Parathyroid adenoma (tissue), 2 donors: ENCODE results near the gene PLS1.
"Not testable (repeated sequence)": the region's sequence is repeated elsewhere in the genome, so short reads cannot be mapped to it uniquely, and the experiment has no call there.

Experiments
- H2AFZ ChIP-seq: fragments of 300-600 bp; sonication (generic); one replicate; pipeline ENCODE4 v1.7.0; 2017; ENCODE audit warnings: antibody characterized with exemption, mild to moderate bottlenecking
- H3K27ac ChIP-seq: fragments of 300-600 bp; sonication (generic); one replicate; pipeline ENCODE4 v1.7.0; 2017
- H3K27me3 ChIP-seq: fragments of 300-600 bp; sonication (generic); one replicate; pipeline ENCODE4 v1.7.0; 2017; ENCODE audit warnings: low read length; ENCODE audit not compliant: control insufficient read depth, insufficient read depth
- H3K36me3 ChIP-seq: fragments of 300-600 bp; sonication (generic); one replicate; pipeline ENCODE4 v1.7.0; 2017; ENCODE audit warnings: low read length; ENCODE audit not compliant: control insufficient read depth, insufficient read depth
- H3K4me1 ChIP-seq: fragments of 300-600 bp; sonication (generic); one replicate; pipeline ENCODE4 v1.7.0; 2017; ENCODE audit warnings: control low read depth
- H3K4me2 ChIP-seq: fragments of 300-600 bp; sonication (generic); one replicate; pipeline ENCODE4 v1.7.0; 2017; ENCODE audit warnings: low read length
- H3K4me3 ChIP-seq: fragments of 300-600 bp; sonication (generic); one replicate; pipeline ENCODE4 v1.7.0; 2017; ENCODE audit warnings: low read depth, low read length
- H3K79me2 ChIP-seq: fragments of 300-600 bp; sonication (generic); one replicate; pipeline ENCODE4 v1.7.0; 2017; ENCODE audit warnings: control low read depth
- H3K9ac ChIP-seq: fragments of 300-600 bp; sonication (generic); one replicate; pipeline ENCODE4 v1.7.0; 2017; ENCODE audit warnings: mild to moderate bottlenecking
- H3K9me3 ChIP-seq: fragments of 300-600 bp; sonication (generic); one replicate; pipeline ENCODE4 v1.7.0; 2017; ENCODE audit warnings: low read length; ENCODE audit not compliant: control insufficient read depth
- TF ChIP-seq, protein P1 (sequence below): fragments of 300-600 bp; sonication (generic); IDR thresholded peaks from one replicate; pipeline ENCODE4 v1.7.0; 2017; ENCODE audit warnings: antibody characterized with exemption, mild to moderate bottlenecking
- donor health status: primary hyperparathyroidism.

The PLS1 gene

DNA sequence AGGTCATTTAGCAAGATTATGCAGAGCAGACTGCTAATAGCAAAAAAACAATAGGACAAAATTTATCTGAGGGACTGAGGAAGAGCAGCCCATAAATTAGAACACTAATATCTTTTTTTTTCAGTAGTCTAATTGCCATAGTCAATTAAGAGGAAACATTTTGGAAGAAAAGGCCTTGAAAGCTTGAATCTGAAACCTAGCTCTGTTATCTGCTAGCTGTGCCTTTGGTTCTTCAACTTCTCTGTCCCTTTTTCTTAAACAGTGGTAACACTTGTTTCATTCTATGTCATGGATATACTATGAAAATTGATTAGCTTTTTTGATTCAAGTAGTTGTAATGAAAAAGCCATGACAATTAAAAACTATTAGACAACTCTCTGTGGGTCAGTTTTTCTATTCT is 19.4 kb upstream of the PLS1 start:
- H3K27ac ChIP-seq = no peak overlapping the region
- peaks cover 12% of the 10 kb centered on the region for H3K4me1 ChIP-seq
- H3K9me3 ChIP-seq = no peaks in the 10 kb centered on the region
- TF ChIP-seq, protein P1, sequence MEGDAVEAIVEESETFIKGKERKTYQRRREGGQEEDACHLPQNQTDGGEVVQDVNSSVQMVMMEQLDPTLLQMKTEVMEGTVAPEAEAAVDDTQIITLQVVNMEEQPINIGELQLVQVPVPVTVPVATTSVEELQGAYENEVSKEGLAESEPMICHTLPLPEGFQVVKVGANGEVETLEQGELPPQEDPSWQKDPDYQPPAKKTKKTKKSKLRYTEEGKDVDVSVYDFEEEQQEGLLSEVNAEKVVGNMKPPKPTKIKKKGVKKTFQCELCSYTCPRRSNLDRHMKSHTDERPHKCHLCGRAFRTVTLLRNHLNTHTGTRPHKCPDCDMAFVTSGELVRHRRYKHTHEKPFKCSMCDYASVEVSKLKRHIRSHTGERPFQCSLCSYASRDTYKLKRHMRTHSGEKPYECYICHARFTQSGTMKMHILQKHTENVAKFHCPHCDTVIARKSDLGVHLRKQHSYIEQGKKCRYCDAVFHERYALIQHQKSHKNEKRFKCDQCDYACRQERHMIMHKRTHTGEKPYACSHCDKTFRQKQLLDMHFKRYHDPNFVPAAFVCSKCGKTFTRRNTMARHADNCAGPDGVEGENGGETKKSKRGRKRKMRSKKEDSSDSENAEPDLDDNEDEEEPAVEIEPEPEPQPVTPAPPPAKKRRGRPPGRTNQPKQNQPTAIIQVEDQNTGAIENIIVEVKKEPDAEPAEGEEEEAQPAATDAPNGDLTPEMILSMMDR = no peak
- no peak overlapping the region for H3K4me3 ChIP-seq
- H3K9ac ChIP-seq = no peak overlapping the region
- H3K27me3 ChIP-seq = no peaks in the 10 kb centered on the region
- no peak overlapping the region for H3K4me2 ChIP-seq
- H3K79me2 ChIP-seq = peaks cover 38% of the 10 kb centered on the region
- H2AFZ ChIP-seq = no peak overlapping the region
- H3K36me3 ChIP-seq = no peaks in the 10 kb centered on the region

DNA sequence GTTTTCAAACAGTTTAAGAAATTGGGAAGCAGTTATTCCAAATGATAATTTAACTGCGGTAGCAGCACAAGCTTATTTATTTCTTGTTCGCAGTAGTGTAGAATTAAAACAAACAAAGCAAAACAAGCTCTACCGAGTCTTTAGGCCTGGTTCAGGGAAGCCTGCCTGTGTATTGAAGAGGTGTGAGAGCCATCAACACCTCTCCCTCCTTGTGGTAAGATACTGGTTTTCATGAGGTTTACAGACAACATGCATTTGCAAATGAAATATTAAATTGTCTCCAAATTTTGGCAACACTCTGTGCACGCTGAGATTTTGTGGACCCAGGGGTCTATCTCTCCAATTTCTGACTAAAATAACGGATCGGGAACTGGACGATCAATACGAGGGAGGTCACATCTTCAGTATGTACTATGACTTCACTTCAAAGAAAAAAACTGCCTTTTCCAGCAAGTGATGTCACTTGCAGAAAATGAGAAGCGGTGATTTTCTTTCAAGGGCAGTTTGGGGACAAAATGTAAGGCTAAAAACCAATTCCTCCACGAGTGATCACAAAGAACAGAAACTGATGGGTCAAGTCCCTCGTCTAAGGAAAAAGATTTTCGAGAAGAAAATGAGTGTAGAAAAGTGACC is 18.4 kb upstream of the PLS1 start:
- peak overlapping the region; percentile 70 for H3K9ac ChIP-seq
- TF ChIP-seq, protein P1 = no peak
- no peaks in the 10 kb centered on the region for H3K9me3 ChIP-seq
- H3K36me3 ChIP-seq = no peaks in the 10 kb centered on the region
- no peaks in the 10 kb centered on the region for H3K27me3 ChIP-seq
- peak overlapping the region; percentile 59 for H3K4me2 ChIP-seq
- H3K27ac ChIP-seq = peak overlapping the region; percentile 93
- peaks cover 30% of the 10 kb centered on the region for H3K79me2 ChIP-seq
- peak overlapping the region; percentile 97 for H2AFZ ChIP-seq
- peaks cover 12% of the 10 kb centered on the region for H3K4me1 ChIP-seq
- peak overlapping the region; percentile 72 for H3K4me3 ChIP-seq

DNA sequence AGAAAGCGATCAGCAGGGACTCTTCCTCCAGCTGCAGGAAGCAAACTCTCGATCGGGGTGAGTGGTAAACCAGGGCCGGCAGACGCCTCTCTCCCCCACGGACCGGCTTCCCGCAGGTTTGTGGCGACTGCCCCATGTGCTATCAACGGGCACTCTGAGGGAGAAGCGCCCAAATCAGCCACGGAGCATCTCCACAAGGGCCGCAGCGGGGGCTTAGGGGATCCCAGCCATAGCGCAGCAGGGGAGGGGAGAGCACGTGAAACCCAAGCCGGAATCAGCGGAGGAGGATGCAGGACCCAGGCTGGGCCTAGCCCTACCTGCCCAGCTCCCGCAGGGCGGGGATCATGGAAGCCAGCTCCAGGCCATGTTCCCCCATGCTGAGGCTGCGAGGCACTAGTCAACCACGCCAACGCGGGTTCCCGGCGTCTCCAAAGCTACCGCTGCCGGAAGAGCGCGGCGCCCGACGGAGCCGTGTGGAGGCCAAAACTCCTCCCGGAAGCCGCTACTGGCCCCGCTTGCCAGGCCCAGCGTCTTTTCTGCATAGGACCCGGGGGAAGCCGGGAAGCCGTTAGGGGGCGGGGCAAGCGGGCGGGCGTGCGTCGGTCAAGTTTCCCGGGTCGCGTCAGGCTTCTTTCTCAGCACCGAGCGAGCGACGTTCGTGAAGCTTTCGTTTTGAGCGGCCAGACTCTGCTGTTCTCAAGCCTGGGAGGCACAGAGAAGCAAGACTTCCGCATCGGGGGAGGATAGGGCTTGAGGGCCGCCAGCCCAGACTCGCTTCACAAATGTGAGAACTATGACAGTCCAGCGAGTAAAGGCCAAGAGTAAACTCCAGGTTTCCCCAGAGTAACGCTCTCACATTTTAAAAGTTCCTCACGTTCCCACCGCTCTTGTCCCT is 17.6 kb upstream of the PLS1 start, which contains the start of gene ATR:
TSS of gene ATR (minus strand) at position 405 of the 895 bp plus-strand sequence. CDS start at position 376, 29 bp downstream.
- Histone ChIP-seq H2AFZ (peak within 1 kb of the TSS; percentile 97), H3K27me3 (no peaks in the 10 kb centered on the region), H3K4me3 (peak within 1 kb of the TSS; percentile 72), H3K27ac (peak within 1 kb of the TSS; percentile 93), H3K9ac (peak within 1 kb of the TSS; percentile 70), H3K4me2 (peak within 1 kb of the TSS; percentile 59), H3K9me3 (no peaks in the 10 kb centered on the region), H3K4me1 (peaks cover 12% of the 10 kb centered on the region), H3K36me3 (no peaks in the 10 kb centered on the region), H3K79me2 (peaks cover 26% of the 10 kb centered on the region)
- TF ChIP-seq, protein P1 = no peak

DNA sequence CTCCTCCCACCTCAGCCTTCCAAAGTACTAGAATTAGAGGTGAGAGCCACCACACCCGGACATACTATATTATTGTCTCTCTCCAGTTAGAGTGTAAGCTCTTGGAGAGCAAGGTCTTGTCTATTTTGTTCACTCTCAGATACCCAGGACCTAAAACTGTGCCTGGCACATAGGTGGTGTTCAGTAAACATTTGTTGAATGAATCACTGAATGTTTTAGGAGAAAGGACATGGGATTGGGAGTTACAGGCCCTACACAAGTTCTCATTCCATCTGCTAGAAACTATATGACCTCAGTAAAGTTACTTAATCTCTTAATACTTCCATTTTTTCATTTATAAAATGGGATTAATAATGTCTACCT is 16.2 kb upstream of the PLS1 start:
- H3K79me2 ChIP-seq = peaks cover 24% of the 10 kb centered on the region
- TF ChIP-seq, protein P1 = no peak
- H3K4me2 ChIP-seq = no peak overlapping the region
- no peak overlapping the region for H3K27ac ChIP-seq
- H3K9ac ChIP-seq = no peak overlapping the region
- H3K36me3 ChIP-seq = no peaks in the 10 kb centered on the region
- H3K9me3 ChIP-seq = no peaks in the 10 kb centered on the region
- H3K4me1 ChIP-seq = peaks cover 12% of the 10 kb centered on the region
- H3K27me3 ChIP-seq = no peaks in the 10 kb centered on the region
- no peak overlapping the region for H2AFZ ChIP-seq
- no peak overlapping the region for H3K4me3 ChIP-seq

DNA sequence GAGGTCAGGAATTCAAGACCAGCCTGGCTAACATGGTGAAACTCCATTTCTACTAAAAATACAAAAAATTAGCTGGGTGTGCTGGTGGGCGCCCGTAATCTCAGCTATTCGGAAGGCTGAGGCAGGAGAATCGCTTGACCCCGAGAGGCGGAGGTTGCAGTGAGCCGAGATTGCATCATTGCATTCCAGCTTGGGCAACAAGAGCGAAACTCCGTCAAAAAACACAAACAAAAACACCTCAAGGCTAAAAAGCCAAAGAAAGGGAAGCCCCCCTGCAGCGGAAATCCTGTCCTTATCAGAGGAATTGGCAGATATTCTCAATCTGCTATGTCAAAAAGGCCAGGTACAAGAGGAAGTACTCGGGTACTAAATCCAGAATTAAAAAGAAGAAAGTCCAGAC is 15.1 kb upstream of the PLS1 start:
- not testable (repeated sequence) for H3K4me3 ChIP-seq, H3K27me3 ChIP-seq, H3K9me3 ChIP-seq, H2AFZ ChIP-seq, H3K4me2 ChIP-seq, H3K36me3 ChIP-seq, H3K27ac ChIP-seq, H3K9ac ChIP-seq
- Histone ChIP-seq H3K79me2 (peaks cover 17% of the 10 kb centered on the region), H3K4me1 (peaks cover 12% of the 10 kb centered on the region)
